Left kidney (tissue), 2 donors: ENCODE data around the gene PRRT1B. TPM values are rescaled to one million over a fixed set of nuclear protein-coding genes. Genes with fewer than 3 reads are reported as not detected.
"Not testable (repeated sequence)": the region's sequence is repeated elsewhere in the genome, so short reads cannot be mapped to it uniquely, and the experiment has no call there.

ENCODE experiments used
- DNase-seq: peaks from one replicate; pipeline ENCODE4 v3.0.0-alpha.2; 2013
- polyA plus RNA-seq: library from polyadenylated mRNA; unstranded; fragments of 120-200 nt; gene quantifications from one replicate; pipeline ENCODE4 v1.2.1, GENCODE V29; 2013; ENCODE audit not compliant: insufficient read length

The PRRT1B gene
- polyA plus RNA-seq, 1 donor: 1.2 TPM

DNA sequence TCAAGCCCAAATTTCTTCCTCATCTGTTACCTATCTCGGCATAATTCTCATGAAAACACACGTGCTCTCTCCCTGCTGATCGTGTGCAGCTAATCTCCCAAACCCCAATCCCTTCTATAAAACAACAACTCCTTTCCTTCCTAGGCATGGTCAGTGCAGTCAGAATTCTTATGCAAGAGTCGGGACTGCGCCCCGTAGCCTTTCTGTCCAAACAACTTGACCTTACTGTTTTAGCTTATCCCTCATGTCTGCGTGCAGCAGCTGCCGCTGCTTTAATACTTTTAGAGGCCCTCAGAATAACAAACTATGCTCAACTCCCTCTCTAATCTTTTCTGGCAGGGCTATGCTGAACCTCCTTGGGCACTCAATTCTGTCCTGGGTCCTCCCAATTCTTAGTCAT is 5.1 kb downstream of the PRRT1B start:
- not testable (repeated sequence) for DNase-seq

DNA sequence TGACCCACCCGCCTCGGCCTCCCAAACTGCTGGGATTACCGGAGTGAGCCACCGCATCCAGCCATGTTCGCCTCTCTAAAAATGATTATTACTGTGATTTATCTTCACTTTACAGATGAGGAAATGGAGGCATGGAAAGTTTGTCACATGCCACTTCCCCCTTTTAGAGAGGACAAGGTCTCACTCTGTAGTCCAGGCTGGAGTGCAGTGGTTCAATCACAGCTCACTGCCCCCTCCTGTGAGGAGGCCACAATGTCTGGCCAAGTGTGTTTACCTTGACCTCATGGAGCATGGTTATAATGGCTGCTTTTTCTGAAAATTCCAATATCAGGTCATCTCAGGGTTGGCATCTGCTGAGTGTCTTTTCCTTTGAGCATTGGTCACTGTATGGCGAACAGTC is 6.7 kb downstream of the PRRT1B start:
- no peak for DNase-seq

DNA sequence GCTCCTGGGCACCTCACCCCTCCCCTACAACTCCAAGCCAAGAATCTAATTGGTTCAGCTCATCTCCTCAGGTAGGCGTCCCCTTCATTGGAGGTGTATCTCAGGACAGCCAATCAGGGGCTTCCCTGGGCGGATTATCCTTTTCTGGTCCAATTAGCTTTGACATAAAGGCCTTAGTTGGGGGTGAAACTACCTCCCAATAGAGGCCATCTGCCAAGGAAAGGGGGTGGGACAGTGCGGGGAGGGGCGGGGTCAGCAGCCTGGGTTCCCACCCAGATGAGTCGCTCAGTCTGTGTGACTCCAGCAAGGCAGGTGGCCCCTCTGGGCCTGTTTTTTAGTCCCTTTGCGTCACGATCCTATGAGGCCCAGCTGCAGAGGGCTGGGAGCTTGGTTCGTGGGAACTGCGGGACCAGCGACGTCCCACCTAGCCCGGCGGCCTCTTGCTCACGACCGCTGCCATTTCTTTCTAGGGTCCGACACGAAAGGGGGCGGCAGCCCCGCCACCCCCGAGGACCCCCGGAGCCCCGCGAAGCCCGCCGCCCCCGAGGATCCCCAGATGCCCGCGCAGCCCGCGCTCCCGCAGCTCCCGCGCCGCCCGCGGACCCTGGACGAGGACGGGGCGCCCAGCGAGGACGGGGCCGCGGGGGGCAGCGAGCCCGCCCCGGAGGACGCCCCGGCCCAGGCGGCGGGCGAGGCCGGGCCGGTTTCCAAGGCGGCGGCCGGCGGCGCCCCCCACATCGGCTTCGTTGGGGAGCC is 8.9 kb downstream of the PRRT1B start:
- DNase-seq: no peak

DNA sequence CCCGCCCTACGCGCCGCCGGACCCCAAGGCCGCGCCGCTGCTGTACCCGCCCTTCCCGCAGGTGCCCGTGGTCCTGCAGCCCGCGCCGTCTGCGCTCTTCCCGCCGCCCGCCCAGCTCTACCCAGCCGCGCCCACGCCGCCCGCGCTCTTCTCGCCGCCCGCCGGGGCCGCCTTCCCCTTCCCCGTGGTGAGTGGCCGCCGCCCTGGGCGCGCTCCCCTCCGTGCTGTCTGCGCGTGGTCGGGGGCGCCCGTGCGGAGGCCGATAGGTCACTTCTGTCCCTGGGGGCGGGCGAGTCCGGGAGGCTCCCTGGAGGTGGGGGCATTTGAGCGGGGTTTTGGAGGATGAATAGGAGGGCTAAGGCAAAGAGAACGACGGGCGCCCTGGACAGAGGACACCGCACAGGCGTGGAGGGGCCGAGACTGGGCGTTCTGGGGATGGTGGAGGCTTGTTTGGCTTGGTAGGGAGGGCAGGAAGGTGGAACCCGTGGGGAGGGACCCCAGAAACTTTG is 9.6 kb downstream of the PRRT1B start:
- DNase-seq: no peak

DNA sequence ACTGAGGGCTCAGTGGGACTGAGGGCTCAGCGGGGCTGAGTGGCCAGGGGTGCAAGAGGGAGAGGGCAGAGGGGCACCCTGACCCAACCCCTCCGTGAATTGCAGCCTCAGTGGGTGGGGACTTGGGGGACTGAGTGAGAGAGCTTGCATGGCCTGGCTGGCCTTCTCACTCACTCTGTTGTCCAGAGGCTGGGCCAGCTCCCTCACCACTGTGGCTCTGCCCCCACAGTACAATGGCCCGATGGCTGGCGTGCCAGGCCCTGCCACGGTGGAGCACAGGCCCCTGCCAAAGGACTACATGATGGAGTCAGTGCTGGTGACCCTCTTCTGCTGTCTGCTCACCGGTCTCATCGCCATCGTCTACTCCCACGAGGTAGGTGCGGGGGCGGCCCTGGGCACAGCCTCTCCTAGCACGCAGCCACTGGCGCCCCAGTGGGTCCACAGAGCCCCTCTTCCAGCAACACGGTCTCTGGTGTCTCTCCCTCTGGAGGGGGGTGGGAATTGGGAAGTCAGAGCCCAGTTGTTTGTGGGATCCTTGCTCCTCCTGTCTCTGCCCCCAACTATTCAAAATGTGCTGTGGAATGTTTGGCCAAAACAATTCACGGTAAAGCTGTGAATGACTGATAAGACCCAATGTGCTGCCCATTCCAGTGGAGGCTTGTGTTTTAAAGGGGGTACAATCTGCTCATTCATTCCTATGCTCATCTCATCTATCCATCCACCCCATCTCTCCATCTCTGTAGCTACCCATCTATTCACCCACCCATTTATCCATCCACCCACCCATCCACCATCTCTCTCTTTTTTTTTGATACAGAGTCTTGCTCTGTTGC is 10.7 kb downstream of the PRRT1B start:
- no peak for DNase-seq

DNA sequence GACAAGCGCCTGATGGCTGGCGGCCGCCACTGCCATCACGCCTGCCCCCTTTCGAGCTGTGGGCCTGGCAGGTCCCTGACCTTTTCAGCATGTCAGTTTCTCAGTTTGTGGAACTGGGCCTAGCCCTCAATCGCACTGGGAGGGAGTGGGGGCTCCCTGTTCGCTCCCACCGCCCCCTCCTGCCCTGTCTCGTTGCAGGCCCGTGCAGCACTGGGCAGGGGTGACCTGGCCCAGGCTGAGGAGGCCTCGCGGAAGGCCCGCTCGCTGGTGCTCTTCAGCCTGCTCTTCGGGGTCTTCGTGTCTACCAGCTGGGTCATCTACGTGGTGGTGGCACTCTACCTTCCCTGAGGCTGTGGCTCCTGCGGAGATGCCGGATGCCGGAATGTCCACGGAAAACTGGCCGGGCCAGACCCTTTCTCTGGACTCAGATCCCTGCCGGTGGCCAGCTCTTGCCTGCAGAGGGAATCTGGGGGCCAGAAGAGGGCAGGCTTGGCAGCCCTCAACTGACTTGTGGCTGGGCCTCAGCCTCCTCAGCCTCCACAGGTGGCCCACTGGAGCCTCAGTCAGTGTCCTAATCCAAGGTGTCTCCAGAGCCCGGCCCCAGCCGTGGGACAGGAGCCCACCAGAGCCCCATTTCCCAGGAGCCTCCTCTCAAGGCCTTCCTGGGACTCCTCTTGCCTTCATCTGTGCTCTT is 12.7 kb downstream of the PRRT1B start:
- no peak for DNase-seq

DNA sequence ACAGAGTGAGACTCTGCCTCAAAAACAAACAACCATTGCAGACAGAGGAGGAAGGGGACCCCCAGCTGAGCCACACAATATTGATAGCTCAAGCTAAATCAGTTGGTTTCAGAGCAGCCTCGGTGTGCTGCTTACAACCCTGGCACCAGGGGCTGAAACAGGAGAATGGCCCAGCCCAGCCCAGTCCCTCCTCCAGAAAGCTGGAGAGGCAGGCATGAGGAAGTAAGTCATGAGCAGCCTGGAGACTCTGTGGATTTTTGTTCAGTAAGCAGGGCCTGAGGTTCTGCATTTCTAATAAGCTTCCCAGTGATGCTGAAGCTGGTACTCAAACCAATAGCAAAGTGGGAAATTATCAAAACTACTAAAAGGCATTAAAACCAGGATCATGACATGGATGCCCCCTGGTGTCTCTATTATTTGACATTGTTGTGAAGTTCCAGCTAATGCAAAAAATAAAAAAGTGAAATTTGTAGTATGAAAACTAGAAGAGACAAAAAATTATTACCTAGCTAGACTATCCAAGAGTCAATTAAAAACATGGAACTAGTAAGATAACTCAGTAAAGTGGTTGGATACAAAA is 14.2 kb downstream of the PRRT1B start:
- no peak for DNase-seq

DNA sequence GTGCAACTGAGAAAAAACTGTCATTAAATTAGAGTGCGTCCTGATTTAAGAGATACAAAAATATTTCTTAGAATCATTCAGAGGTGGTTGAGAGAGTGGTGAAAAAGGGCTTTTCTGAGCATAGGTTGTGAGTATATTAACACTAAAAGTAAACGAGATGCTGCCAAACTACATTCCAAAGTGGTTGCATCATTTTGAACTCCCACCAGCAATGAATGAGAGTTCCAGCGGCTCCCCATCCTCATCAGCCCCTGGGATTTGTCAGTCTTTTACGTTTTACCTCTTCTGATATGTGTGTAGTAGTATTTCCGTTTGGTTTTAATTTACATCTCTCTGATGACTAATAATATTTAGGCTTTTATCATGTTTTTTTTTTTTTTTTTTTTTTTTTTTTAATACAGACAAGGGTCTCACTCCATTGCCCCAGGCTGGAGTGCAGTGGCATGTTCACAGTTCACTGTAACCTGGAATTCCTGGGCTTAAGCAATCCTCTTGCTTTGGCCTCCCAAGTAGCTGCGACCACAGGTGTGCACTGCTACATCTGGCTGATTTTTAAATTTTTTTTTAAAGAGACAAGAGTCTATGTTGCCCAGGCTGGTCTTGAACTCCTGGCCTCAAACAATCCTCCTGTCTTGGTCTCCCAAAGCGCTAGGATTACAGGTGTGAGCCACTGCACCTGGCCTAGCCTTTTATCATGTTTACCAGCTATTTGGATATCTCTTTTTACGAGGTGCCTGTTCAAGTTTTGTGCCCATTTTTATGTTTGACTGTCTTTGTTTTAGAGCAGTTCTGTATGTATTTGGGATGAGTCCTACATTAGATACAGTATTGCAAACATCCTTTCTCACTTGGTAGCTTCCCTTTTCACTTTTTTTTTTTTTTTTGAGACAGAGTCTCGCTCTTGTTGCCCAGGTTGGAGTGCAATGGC is 17.0 kb downstream of the PRRT1B start:
- no peak for DNase-seq

DNA sequence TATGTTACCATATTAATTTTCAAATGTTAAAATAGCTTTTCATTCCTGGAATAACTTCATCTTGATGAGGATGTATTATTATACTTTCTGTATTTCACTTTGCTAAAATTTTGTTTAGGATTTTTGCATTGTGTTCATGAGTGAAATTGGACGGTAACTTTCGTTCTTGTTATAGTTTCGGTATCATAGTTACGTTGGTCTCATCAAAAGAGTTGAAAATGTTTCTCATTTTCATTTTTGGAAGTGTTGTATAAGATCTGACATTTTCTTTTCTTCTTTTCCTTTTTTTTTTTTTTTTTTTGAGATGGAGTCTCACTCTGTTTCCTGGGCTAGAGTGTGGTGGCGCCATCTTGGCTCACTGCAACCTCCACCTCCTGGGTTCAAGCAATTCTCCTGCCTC is 20.0 kb downstream of the PRRT1B start:
- DNase-seq: no peak

DNA sequence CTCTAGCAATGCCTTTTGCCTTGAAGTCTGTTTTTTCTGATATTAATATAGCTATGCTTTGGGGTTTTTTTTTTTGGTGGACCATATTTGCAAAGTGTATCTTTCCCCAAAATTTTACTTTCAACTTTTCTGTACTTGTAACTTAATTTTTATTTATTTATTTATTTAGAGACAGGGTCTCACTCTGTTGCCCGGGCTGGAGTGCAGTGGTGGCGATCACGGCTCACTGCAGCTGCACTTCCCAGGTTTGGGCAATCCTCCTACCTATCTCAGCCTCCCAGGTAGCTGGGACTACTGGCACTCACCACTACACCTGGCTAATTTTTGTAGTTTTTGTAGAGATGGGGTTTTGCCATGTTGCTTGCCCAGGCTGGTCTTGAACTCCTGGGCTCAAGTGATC is 20.8 kb downstream of the PRRT1B start:
- no peak for DNase-seq

DNA sequence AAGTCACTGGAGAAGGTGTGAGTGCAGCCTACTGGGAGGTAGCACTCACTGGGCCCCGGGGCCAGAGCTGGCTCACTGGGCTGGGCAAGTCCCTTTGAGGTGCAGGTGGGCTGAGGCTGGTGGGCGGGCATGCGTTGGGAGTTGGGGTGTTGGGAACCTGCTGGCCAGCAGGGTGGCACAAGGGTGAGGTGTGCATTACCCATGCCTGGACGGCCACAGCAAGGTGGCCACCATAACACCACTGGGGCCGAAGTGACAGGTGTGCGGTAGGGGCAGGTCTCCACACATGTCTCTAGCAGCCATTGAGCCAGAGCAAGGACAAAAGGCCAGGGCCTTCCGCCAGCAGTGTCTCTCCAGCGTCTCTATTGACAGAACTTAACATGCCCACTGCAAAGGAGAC is 22.6 kb downstream of the PRRT1B start:
- no peak for DNase-seq

DNA sequence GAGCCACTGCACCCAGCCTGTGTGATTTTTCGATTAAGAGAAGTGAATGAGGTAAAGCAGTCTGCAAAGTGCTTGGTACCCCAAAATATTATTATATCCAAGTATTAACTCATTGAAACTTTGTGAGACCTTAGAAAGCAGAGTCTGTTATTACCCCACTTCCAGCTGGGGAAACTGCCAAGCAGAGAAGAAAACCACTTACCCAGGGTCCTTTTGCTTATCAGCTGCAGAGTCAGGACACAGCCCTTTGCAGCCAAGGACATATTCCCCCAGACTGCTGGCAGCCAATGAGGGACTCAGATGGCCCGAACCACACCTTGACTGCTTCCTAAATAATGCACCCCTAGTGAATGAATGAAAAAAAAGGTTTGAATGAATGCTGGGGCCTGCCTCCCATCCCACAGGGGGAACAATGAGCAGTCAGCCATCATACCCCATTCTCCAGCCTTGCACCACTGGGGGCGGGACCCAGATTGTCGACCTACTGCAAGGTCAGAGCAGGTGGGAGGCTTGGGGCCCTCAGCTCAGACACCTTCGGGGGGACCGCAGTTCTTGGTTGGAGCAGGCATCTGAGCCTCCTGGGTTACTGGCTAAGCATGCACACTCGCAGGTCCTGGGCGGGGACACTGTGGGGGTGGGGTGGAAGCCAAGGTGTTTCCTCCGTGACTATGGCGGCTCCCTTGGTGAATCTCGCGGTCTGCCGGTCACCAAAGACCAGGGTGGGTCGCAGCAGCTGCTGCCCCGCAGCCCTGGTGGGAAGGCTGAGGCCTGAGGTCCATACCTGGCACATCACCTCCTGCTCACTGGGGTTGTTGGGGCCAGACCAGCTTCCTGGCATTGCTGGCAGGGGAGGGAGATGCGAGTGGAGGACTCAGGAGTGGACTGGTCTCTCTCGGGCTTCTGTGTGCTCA is 29.7 kb downstream of the PRRT1B start:
- DNase-seq: no peak

DNA sequence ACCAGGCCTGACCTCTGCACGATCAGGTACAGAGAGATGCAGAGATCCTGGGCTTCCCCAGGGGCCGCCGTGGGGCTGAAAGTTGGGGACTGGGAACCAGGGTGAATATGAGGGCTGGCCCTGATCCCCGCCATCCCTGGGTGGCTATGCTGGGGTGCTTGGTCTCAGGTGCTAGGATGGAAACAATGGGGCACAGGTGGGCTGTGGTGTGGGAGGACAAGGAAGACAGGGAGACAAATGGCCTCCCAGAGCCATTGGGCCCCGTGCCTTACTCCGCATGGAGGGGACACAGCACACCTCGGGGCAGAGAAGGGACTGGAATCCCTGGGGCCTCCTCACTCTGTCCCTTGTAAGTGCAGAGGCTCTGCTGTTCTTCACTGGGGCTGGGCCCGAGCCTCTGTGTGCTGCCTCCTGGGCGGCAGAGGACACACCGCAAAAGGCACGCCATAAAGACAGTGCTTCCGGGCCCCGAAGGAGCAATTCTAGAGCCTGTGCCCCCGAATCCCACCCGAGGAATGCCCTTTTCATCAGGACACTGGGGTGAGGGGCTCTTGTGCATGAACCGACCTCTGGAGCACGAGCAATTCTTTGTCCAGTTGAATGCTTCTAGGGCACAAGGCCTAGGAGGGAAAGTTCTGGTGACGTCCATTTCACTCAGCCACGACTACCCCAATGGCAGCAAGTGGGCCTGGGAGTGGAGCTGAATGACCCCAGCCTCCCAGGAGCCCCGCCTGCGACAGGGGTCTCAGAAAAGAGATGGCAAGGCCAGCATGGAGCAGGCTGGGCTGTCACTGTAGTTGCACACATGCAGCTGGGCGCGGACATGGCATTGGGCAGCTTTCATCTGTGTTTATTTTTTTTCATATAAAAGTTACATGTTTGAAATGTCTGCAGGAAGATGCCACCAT is 30.9 kb downstream of the PRRT1B start:
- DNase-seq: no peak

DNA sequence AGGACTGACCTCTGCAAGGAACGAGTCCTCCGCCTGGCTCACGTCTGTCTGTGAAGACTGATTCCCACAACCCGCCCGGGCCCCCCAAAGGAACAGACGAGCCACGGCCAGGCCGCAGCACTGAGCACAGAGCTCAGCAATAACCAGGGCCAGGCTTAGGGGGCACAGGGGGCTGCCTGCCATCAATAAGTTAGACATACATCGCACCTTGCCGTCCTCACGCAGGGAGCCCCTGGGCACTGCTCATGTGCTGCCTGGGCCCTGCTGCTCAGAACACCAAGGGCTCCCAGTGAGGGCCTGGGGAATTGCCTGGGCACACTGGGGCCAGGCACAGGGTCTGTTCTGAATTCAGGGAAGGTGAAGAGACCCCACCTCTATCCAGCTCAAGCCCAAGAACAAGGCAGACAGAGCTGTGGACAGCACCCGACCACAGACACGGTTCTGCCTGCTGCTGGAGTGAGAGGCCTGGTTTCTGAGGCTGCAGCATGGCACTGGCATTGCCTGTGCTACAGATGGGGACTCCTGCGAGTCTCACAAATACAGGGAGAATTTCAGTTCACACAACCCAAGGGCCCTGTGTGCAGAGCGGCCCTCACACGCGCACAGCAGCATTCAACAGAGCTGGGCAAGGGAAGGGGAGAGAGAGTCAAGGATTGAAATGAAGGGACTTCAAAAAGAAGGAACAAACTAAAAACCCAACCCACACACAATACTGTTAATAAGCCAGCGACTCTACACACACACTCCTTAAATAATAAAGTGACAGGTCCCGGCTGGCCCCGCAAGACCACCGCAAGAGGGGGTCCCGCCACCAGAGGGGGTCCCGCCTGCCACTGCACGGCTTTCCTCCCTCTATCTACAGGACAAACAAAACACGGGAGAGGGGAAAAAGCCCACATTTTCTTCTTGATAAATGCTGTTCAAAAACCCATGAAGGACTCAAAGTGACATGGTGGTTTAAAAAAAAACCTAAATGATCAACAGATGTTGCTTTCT is 32.0 kb downstream of the PRRT1B start:
- DNase-seq: no peak

DNA sequence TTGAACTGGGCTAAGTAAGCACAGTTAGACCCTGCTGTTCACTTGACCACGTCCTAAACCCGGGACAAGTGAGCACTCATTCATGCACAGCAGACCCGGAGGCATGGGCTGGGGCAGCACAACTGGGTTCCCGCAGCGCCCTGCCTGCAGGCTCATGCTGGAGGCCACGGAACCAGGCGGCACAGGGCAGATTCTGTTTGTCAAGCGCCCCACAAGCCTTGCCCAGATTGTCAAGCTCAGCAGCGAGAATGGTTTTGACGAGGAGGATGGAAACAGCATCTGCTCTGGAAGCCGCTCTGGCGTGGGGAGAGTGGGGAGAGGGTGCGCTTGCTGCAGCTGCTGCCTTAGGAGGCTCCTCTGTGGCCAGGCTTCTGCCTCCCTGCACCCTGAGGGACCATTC is 32.7 kb downstream of the PRRT1B start:
- DNase-seq: no peak

DNA sequence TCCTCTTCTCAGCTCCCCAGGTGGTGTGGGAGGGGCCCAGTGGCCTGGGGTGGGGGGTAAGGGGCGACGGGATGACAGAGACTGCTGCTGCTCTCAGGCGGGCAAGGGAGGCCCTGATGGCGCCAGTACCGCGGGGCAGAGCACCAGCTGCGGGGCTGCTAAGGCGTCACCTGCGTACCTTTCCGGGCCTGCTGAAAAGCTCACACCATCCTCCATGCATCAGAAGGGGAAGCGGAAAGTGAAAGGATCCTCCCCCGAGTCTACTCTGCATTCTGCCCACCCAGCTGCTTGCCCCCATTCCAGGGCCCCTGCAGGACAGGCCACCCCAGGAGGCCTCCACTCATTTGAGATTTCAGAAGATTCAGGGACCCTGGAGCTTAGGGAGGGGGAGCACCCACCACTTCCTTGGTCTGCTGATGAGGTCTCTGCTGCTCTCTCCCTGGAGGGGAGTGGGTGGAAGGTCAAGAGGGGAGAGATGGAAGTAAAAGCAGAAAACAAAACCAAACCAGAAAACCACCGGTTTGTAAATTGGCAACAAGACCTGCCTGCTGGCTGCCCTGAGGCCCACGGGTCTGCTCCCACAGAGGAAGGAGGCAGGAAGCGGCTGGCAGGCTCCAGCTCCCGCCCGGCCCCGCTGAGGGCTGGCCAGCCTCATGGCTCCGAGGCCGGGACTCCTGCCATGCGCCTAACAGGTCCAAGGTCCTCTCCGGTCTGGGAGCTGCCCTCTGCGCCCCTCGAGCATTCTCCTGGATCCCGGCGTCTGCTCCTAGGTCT is 33.6 kb downstream of the PRRT1B start:
- no peak for DNase-seq

DNA sequence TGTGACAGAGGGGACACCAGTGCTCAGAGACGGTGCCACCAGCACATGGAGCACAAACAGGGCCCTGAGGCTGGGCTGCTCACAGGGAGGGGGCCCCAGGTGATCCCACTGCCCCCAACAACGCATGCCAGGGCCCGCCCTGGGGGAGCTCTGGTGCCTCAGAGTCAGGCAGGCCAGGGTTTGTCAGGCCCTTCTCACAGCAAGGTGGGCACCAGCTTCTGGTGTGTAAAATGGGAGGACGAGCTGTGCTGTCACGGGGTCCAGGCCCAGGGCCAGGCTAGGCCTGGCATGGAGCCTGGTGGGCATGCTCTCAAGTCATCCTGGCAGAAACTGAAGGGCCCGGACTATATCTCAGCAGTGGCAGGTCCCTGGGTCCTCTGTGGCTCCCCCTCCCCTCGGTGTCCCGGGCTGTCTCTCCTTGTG is 34.5 kb downstream of the PRRT1B start:
- DNase-seq: no peak
